ENCODE data around the gene FGD5. TPM values are rescaled to one million over a fixed set of nuclear protein-coding genes. Genes with fewer than 3 reads are reported as not detected.

Gene FGD5
- total RNA-seq, 3 donors from 2014 or later, result 0.13 to 0.25 TPM; not detected in 1

Other genes with a start within 250 kb of the FGD5 start
- gene CCDC174, start 167.2 kb upstream of the FGD5 start, total RNA-seq, result 10 to 100 TPM; 13.7 to 18.2 (median 15.4) TPM
- gene C3orf20, start 143.8 kb upstream of the FGD5 start, total RNA-seq, result under 1 TPM in 2 of 3 donors, not detected in 1; 0.08 to 0.14 TPM
- 10 to 100 TPM; 36.5 to 39.0 (median 38.8) TPM for gene NR2C2, start 128.6 kb downstream of the FGD5 start, total RNA-seq
- gene MRPS25, start 246.4 kb downstream of the FGD5 start, total RNA-seq, result 10 to 100 TPM; 76.2 to 87.3 (median 81.1) TPM

Data from activated T-cell treated with anti-CD3 and anti-CD28 coated beads, Interleukin-2, amount 50 U/mL, for 4 hours (primary cell).